ENCODE measurements around the gene NCK2.

NCK2 gene

GRCh38 chr2:105775809-105776559 is 31.3 kb downstream of the NCK2 start:
- no peak for DNase-seq (ENCODE audit: low read depth, low spot score)

- no peak for DNase-seq (ENCODE audit: low read depth, low spot score)
Observed at GRCh38 chr2:105776560-105776928, 31.8 kb downstream of the NCK2 start.

GRCh38 chr2:105777031-105777482 is 32.3 kb downstream of the NCK2 start:
- DNase-seq (ENCODE audit: low read depth, low spot score), result no peak

GRCh38 chr2:105777506-105778055 is 32.9 kb downstream of the NCK2 start:
- DNase-seq (ENCODE audit: low read depth, low spot score), result no peak

GRCh38 chr2:105778080-105778607 is 33.4 kb downstream of the NCK2 start:
- DNase-seq (ENCODE audit: low read depth, low spot score), result no peak

- DNase-seq (ENCODE audit: low read depth, low spot score), result no peak
Observed at GRCh38 chr2:105779394-105779793, 34.7 kb downstream of the NCK2 start.

- DNase-seq (ENCODE audit: low read depth, low spot score), result no peak
Observed at GRCh38 chr2:105780606-105781005, 35.9 kb downstream of the NCK2 start.

GRCh38 chr2:105781274-105781978 is 36.7 kb downstream of the NCK2 start:
- no peak for DNase-seq (ENCODE audit: low read depth, low spot score)

GRCh38 chr2:105782123-105782522 is 37.4 kb downstream of the NCK2 start:
- DNase-seq (ENCODE audit: low read depth, low spot score), result no peak

GRCh38 chr2:105782646-105783045 is 37.9 kb downstream of the NCK2 start:
- no peak for DNase-seq (ENCODE audit: low read depth, low spot score)

- DNase-seq (ENCODE audit: low read depth, low spot score), result no peak
Observed at GRCh38 chr2:105783151-105783738, 38.5 kb downstream of the NCK2 start.

- DNase-seq (ENCODE audit: low read depth, low spot score), result no peak
Observed at GRCh38 chr2:105783972-105784371, 39.3 kb downstream of the NCK2 start.

GRCh38 chr2:105784589-105784988 is 39.9 kb downstream of the NCK2 start:
- no peak for DNase-seq (ENCODE audit: low read depth, low spot score)

- no peak for DNase-seq (ENCODE audit: low read depth, low spot score)
Observed at GRCh38 chr2:105785095-105785847, 40.6 kb downstream of the NCK2 start.

GRCh38 chr2:105786231-105787230 is 41.8 kb downstream of the NCK2 start:
- no peak for DNase-seq (ENCODE audit: low read depth, low spot score)

- no peak for DNase-seq (ENCODE audit: low read depth, low spot score)
Observed at GRCh38 chr2:105787376-105788318, 42.9 kb downstream of the NCK2 start.

GRCh38 chr2:105788670-105789290 is 44.1 kb downstream of the NCK2 start:
- DNase-seq (ENCODE audit: low read depth, low spot score), result no peak

GRCh38 chr2:105789745-105790460 is 45.2 kb downstream of the NCK2 start:
- DNase-seq (ENCODE audit: low read depth, low spot score), result no peak

All from activated naive CD8-positive, alpha-beta T cell treated with anti-CD3 and anti-CD28 coated beads, Interleukin-2, amount 50 U/mL, for 16 hours (primary cell).